Liver (tissue), 4 donors: ENCODE data around the gene BFSP2. TPM values are rescaled to one million over a fixed set of nuclear protein-coding genes. Genes with fewer than 3 reads are reported as not detected.

Experiments
- polyA plus RNA-seq, 2 donors: library from polyadenylated mRNA; stranded (reverse) in 1 of 2; unstranded in 1 of 2; fragments of 200-250 nt in 1 of 2; fragments of >200 nt in 1 of 2; fragmentation: Nextera tagmentation in 1 of 2; extraction: Ambion mirVana in 1 of 2; gene quantifications; one replicate each; pipeline versions ENCODE4 v1.2.1 to v1.2.3, GENCODE V29; 2013 to 2015
- total RNA-seq, 2 donors: library from RNA; depleted of rRNA; stranded (reverse); fragments of >200 nt; gene quantifications; one replicate each; pipeline ENCODE4 v1.2.3, GENCODE V29; 2014
- donor health status: healthy.
- donor health status: healthy.
- donor health status: healthy.

Gene BFSP2
- total and polyA plus RNA-seq, 4 donors: 0.42 TPM; not detected in 3

Other genes with a start within 250 kb of the BFSP2 start
- gene CDV3, start 173.6 kb downstream of the BFSP2 start, total RNA-seq: 10 to 100 TPM; 64.0 to 82.6 TPM
- gene CDV3, start 173.6 kb downstream of the BFSP2 start, polyA plus RNA-seq: 10 to 100 TPM; 37.5 to 42.1 TPM